T-helper 17 cell (primary cell): ENCODE measurements around the gene PES1. TPM values are rescaled to one million over a fixed set of nuclear protein-coding genes. Genes with fewer than 3 reads are reported as not detected.
"Not testable (repeated sequence)": the region's sequence is repeated elsewhere in the genome, so short reads cannot be mapped to it uniquely, and the experiment has no call there.

Source experiments
- ATAC-seq: fragments of 150-1000 bp; cut with Tn5 transposase; 2 replicates; pipeline ENCODE4 v1.10.0; 2021; ENCODE audit warnings: mild to moderate bottlenecking, moderate library complexity
- DNase-seq, 3 donors: peaks; one replicate each; pipeline versions ENCODE4 v3.0.0 to v3.0.0-alpha.2; 2020 to 2021
- H3K9me3 ChIP-seq: one replicate; pipeline ENCODE4 v1.7.0; 2013; ENCODE audit warnings: low read length, mild to moderate bottlenecking; ENCODE audit not compliant: control insufficient read depth, poor library complexity, severe bottlenecking
- H3K27ac Mint-ChIP-seq: one replicate; pipeline ENCODE4 v1.8.0; 2022; ENCODE audit warnings: mild to moderate bottlenecking, moderate library complexity, mixed read lengths
- H3K27me3 Mint-ChIP-seq: one replicate; pipeline ENCODE4 v1.8.0; 2022; ENCODE audit warnings: mixed read lengths
- H3K36me3 Mint-ChIP-seq: one replicate; pipeline ENCODE4 v1.8.0; 2022; ENCODE audit warnings: low read depth, mixed read lengths
- H3K4me1 Mint-ChIP-seq: one replicate; pipeline ENCODE4 v1.8.0; 2022; ENCODE audit warnings: mild to moderate bottlenecking, mixed read lengths
- H3K4me3 Mint-ChIP-seq: one replicate; pipeline ENCODE4 v1.8.0; 2022; ENCODE audit warnings: mild to moderate bottlenecking, moderate library complexity, mixed read lengths
- total RNA-seq, 4 donors: library from RNA in 2 of 4; stranded (reverse) in 2 of 4; gene quantifications; one replicate each; pipeline ENCODE4 v1.2.3 and lab custom pipeline; 2022 to 2026

PES1 gene
- total RNA-seq, 2 donors from 2014 or later, result 35.9 to 37.8 TPM

GRCh38 chr22:30565341-30565740 is 26.4 kb downstream of the PES1 start:
- H3K4me3 Mint-ChIP-seq, result no peak overlapping the region
- DNase-seq (no peak), ATAC-seq (no peak)
- no peaks in the 10 kb centered on the region for H3K4me1 Mint-ChIP-seq
- no peak overlapping the region for H3K27ac Mint-ChIP-seq
- no peaks in the 10 kb centered on the region for H3K9me3 ChIP-seq
- H3K36me3 Mint-ChIP-seq, result peaks cover 3% of the 10 kb centered on the region
- peaks cover 14% of the 10 kb centered on the region for H3K27me3 Mint-ChIP-seq

- H3K27ac Mint-ChIP-seq, result no peak overlapping the region
- no peak for ATAC-seq
- H3K9me3 ChIP-seq, result no peaks in the 10 kb centered on the region
- DNase-seq, result no peak
- peaks cover 14% of the 10 kb centered on the region for H3K27me3 Mint-ChIP-seq
- no peaks in the 10 kb centered on the region for H3K4me1 Mint-ChIP-seq
- H3K4me3 Mint-ChIP-seq, result no peak overlapping the region
- H3K36me3 Mint-ChIP-seq, result peaks cover 3% of the 10 kb centered on the region
These were observed 27.0 kb downstream of the PES1 start for GRCh38 chr22:30564761-30565119.

DNA sequence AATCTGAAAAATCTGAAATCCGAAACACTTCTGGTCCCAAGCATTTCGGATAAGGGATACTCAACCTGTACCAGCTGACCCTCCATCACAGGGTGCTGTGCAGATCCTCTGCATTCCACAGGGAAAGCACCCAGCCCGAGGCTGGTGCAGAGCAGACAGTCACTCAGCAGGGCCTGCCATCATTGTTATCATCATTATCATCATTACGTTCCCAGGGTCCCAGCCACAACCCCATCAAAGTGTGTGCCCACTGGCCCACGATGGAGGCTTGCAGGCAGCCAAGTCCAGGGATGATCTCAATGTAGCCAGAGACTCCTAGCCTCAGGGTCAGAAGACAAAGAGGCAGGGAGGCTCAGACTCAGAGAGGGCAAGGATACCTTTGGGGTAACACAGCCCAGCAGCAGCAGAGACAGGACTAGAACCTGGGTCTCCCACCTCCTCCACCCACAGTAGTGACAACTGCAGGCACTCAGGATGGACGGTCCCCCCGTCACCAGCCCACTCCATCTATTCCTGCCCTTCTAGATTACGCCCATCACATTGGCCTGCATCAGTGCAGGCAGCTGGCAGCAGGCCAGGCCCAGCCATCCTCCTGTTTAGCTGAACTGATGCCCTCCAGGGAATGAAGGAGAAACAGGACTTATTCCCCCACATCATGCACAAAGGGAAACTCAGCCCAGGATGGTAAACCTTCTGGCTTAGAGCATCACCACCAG is 27.5 kb downstream of the PES1 start:
- H3K27me3 Mint-ChIP-seq, result peaks cover 14% of the 10 kb centered on the region
- DNase-seq (no peak), ATAC-seq (no peak)
- no peaks in the 10 kb centered on the region for H3K4me1 Mint-ChIP-seq
- H3K27ac Mint-ChIP-seq, result no peak overlapping the region
- H3K4me3 Mint-ChIP-seq, result no peak overlapping the region
- peaks cover under 1% of the 10 kb centered on the region for H3K36me3 Mint-ChIP-seq
- H3K9me3 ChIP-seq, result no peaks in the 10 kb centered on the region

DNA sequence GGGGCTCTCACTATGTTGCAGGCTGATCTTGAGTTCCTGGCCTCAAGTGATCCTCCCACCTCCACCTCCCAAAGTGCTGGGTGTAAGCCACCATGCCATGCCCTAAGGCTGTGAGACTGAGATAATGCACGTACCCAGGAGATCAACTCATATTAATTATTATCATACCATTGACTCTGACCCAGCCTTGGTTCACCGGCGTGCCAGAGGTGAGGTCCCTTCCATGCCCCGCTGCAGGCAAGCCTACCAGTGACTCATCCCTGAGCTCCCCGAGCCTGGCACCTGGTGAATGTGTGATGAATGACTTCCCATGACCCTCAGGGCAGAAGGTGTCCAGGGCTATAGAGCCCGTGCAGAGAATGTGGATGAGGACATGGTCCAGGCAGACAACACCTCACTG is 29.3 kb downstream of the PES1 start:
- H3K9me3 ChIP-seq, result no peaks in the 10 kb centered on the region
- ATAC-seq, result no peak
- H3K36me3 Mint-ChIP-seq, result no peaks in the 10 kb centered on the region
- H3K27ac Mint-ChIP-seq, result no peak overlapping the region
- no peak overlapping the region for H3K4me3 Mint-ChIP-seq
- H3K27me3 Mint-ChIP-seq, result peaks cover 2% of the 10 kb centered on the region
- H3K4me1 Mint-ChIP-seq, result no peaks in the 10 kb centered on the region
- DNase-seq, result no peak

GRCh38 chr22:30561402-30562189 is 30.1 kb downstream of the PES1 start:
- H3K27me3 Mint-ChIP-seq, result no peaks in the 10 kb centered on the region
- no peaks in the 10 kb centered on the region for H3K4me1 Mint-ChIP-seq
- H3K27ac Mint-ChIP-seq, result no peak overlapping the region
- H3K4me3 Mint-ChIP-seq, result no peak overlapping the region
- no peaks in the 10 kb centered on the region for H3K36me3 Mint-ChIP-seq
- H3K9me3 ChIP-seq, result no peaks in the 10 kb centered on the region
- no peak for DNase-seq
- no peak for ATAC-seq

DNA sequence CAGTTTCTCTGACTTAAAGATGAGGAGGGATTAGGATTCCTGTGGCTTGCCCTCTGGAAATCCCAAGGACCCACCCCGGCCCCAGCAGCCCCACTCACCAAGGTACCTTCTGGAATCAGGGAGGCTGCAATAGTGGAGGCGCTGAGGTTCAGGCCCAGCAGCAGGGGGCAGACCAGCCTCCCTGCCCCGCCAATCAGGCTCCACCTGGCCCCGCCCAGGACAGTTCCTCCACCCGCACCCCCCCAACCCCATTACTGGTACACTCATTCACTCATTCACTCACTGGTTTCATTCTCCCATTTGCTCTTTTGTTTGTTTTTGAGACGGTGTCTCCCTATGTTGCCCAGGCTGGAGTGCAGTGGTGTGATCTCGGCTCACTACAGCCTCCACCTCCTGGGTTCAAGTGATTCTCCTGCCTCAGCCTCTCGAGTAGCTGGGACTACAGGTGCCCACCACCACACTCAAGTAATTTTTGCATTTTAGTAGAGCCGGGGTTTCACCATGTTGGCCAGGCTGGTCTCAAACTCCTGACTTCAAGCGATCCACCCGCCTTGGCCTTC is 31.0 kb downstream of the PES1 start:
- not testable (repeated sequence) for ATAC-seq, H3K4me1 Mint-ChIP-seq, H3K27me3 Mint-ChIP-seq, H3K9me3 ChIP-seq, H3K36me3 Mint-ChIP-seq, H3K4me3 Mint-ChIP-seq, H3K27ac Mint-ChIP-seq, DNase-seq

- no peak for ATAC-seq
These were observed 31.8 kb downstream of the PES1 start for GRCh38 chr22:30559889-30560288.

GRCh38 chr22:30557243-30557642 is 34.5 kb downstream of the PES1 start:
- H3K27me3 Mint-ChIP-seq, result no peaks in the 10 kb centered on the region
- DNase-seq (no peak), ATAC-seq (no peak)
- H3K27ac Mint-ChIP-seq, result no peak overlapping the region
- H3K4me1 Mint-ChIP-seq, result peaks cover 3% of the 10 kb centered on the region
- no peaks in the 10 kb centered on the region for H3K9me3 ChIP-seq
- no peak overlapping the region for H3K4me3 Mint-ChIP-seq
- no peaks in the 10 kb centered on the region for H3K36me3 Mint-ChIP-seq

More at GRCh38 chr22:30559889-30560288, 31.8 kb downstream of the PES1 start:
- Mint-ChIP-seq H3K4me3 (no peak overlapping the region), H3K36me3 (no peaks in the 10 kb centered on the region), H3K4me1 (no peaks in the 10 kb centered on the region), H3K27ac (no peak overlapping the region), H3K27me3 (no peaks in the 10 kb centered on the region)
- no peaks in the 10 kb centered on the region for H3K9me3 ChIP-seq
- DNase-seq, result no peak

DNA sequence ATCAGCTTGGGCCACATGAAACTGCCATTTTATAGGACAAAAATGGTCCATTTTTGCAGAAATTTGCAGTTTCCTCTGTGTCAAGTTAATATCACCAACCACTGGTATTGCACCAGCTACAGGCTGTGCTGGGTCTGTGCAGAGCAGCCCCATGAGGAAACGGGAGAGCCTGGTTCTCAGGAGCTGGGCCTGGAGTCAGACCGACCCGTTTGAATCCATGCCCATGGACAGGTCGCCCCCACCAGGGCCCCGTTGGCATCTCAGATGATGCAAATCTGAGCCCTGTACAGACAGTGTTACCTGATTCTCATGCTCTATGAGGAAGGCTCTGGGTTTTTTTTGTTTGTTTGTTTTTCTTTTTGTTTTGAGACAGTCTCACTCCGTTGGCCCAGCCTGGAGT is 35.3 kb downstream of the PES1 start:
- ATAC-seq, result no peak
- peaks cover 3% of the 10 kb centered on the region for H3K4me1 Mint-ChIP-seq
- H3K36me3 Mint-ChIP-seq, result no peaks in the 10 kb centered on the region
- H3K9me3 ChIP-seq, result no peaks in the 10 kb centered on the region
- H3K27me3 Mint-ChIP-seq, result no peaks in the 10 kb centered on the region
- no peak for DNase-seq
- H3K27ac Mint-ChIP-seq, result no peak overlapping the region
- no peak overlapping the region for H3K4me3 Mint-ChIP-seq

DNA sequence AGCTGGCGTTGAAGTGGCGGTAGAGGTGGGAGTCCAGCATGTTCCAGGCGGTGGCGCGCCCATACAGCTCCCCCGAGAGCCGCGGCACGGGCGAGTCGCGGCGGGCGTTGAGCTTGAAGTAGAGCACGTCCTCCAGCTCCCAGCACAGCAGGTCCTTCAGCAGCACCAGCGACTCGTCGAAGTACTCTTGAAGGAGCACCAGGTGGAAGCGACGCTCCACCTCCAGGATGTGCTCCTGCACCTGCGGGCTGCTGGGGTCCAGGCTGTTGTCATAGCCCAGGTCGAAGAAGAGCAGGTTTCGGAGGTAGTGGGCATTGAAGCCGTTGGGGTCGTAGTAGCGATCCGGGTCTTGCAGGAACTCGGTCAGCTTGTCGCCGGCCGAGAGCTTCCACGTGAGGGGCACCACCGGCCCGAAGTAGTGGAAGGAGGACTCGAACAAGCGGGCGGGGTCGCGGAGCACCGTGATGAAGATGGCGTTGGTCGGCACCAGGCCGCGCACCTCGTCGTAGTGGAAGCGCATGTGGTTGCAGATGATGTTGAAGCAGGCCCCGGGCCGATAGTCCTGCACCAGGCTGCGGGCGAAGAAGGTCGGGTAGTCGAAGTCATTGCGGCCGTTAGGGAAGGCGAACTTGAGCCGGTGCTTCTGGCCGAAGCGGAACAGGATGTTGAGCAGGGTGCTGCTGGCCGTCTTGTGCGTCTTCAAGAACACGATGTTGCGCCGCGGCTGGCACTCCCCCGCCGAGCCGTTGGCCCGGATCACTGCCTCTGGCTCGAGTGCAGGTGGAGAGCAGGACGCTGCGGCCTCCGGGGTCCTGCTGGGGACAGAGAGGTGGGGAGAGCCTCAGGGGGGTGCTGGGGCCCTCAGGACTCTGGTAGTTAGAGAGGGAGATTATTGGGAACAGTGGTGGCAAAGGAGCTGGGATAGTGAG is 36.2 kb downstream of the PES1 start:
- no peak for ATAC-seq
- H3K36me3 Mint-ChIP-seq, result no peaks in the 10 kb centered on the region

GRCh38 chr22:30553971-30554370 is 37.7 kb downstream of the PES1 start:
- no peak overlapping the region for H3K27ac Mint-ChIP-seq
- no peaks in the 10 kb centered on the region for H3K9me3 ChIP-seq
- peaks cover 2% of the 10 kb centered on the region for H3K36me3 Mint-ChIP-seq
- DNase-seq (no peak), ATAC-seq (no peak)
- H3K4me3 Mint-ChIP-seq, result no peak overlapping the region
- H3K27me3 Mint-ChIP-seq, result peaks cover 12% of the 10 kb centered on the region
- H3K4me1 Mint-ChIP-seq, result peaks cover 5% of the 10 kb centered on the region

More for the DNA sequence above, 36.2 kb downstream of the PES1 start:
- no peak overlapping the region for H3K4me3 Mint-ChIP-seq
- no peak for DNase-seq
- H3K27ac Mint-ChIP-seq, result no peak overlapping the region
- peaks cover 3% of the 10 kb centered on the region for H3K4me1 Mint-ChIP-seq
- H3K9me3 ChIP-seq, result no peaks in the 10 kb centered on the region
- H3K27me3 Mint-ChIP-seq, result no peaks in the 10 kb centered on the region

DNA sequence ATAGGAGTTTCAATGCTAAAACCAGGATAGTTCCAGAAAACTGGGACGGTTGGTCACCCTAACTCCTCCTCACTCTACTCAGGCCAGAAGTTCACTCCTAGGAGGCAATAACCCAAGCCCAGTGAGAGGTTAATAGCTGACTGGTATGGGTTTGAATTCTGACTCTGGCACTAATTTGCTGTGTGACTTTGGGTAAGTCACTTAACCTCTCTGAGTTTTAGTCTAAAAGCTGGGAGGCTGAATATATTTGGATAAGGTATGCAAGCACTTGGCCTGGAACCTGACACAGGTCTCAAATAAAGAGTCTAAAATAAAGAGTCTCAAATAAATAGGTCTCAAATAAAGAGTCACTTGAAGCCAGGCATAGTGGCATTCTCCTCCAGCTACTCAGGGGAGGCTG is 39.0 kb downstream of the PES1 start:
- Mint-ChIP-seq H3K36me3 (peaks cover 2% of the 10 kb centered on the region), H3K4me1 (peaks cover 5% of the 10 kb centered on the region), H3K27me3 (peaks cover 21% of the 10 kb centered on the region), H3K27ac (no peak overlapping the region), H3K4me3 (no peak overlapping the region)
- no peak for ATAC-seq
- no peak for DNase-seq
- H3K9me3 ChIP-seq, result no peaks in the 10 kb centered on the region

GRCh38 chr22:30551813-30552212 is 39.9 kb downstream of the PES1 start:
- H3K4me1 Mint-ChIP-seq, H3K9me3 ChIP-seq, DNase-seq, ATAC-seq, H3K4me3 Mint-ChIP-seq, H3K27ac Mint-ChIP-seq, H3K36me3 Mint-ChIP-seq: not testable (repeated sequence)
- peaks cover 29% of the 10 kb centered on the region for H3K27me3 Mint-ChIP-seq
